Ishikawa (cell line): Measurements from ENCODE around the gene CD86.

Experiments used
- CEBPB ChIP-seq: IDR thresholded peaks from 2 replicates; pipeline ENCODE4 v1.6.1; 2012
- CREB1 ChIP-seq: IDR thresholded peaks from 2 replicates; pipeline ENCODE4 v1.6.1; 2012; ENCODE audit warnings: low read depth
- EGR1 ChIP-seq: IDR thresholded peaks from 2 replicates; pipeline ENCODE4 v1.6.1; 2012
- EP300 ChIP-seq: IDR thresholded peaks from 2 replicates; pipeline ENCODE4 v1.6.1; 2012; ENCODE audit warnings: borderline replicate concordance
- FOXM1 ChIP-seq: IDR thresholded peaks from 2 replicates; pipeline ENCODE4 v1.6.1; 2012; ENCODE audit warnings: low read depth, borderline replicate concordance
- NFIC ChIP-seq: IDR thresholded peaks from 2 replicates; pipeline ENCODE4 v1.6.1; 2012
- RAD21 ChIP-seq: IDR thresholded peaks from 2 replicates; pipeline ENCODE4 v1.6.1; 2012; ENCODE audit warnings: low read depth
- TAF1 ChIP-seq: IDR thresholded peaks from 2 replicates; pipeline ENCODE4 v1.6.1; 2012; ENCODE audit warnings: low read depth, mild to moderate bottlenecking
- TCF12 ChIP-seq: IDR thresholded peaks from 2 replicates; pipeline ENCODE4 v1.6.1; 2012; ENCODE audit warnings: low read depth
- TEAD4 ChIP-seq: IDR thresholded peaks from 2 replicates; pipeline ENCODE4 v1.6.1; 2012
- YY1 ChIP-seq: IDR thresholded peaks from 2 replicates; pipeline ENCODE4 v1.6.1; 2012; ENCODE audit warnings: low read depth
- ZBTB7A ChIP-seq: IDR thresholded peaks from 2 replicates; pipeline ENCODE4 v1.6.1; 2012; ENCODE audit warnings: low read depth
- TF ChIP-seq, protein P1 (sequence below): IDR thresholded peaks from 2 replicates; pipeline ENCODE4 v1.6.1; 2012; ENCODE audit warnings: low read depth, mild to moderate bottlenecking
- TF ChIP-seq, protein P2 (sequence below): IDR thresholded peaks from 2 replicates; pipeline ENCODE4 v1.6.1; 2012
- TF ChIP-seq, protein P3 (sequence below): IDR thresholded peaks from 2 replicates; pipeline ENCODE4 v1.6.1; 2012

CD86 gene, protein sequence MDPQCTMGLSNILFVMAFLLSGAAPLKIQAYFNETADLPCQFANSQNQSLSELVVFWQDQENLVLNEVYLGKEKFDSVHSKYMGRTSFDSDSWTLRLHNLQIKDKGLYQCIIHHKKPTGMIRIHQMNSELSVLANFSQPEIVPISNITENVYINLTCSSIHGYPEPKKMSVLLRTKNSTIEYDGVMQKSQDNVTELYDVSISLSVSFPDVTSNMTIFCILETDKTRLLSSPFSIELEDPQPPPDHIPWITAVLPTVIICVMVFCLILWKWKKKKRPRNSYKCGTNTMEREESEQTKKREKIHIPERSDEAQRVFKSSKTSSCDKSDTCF

DNA sequence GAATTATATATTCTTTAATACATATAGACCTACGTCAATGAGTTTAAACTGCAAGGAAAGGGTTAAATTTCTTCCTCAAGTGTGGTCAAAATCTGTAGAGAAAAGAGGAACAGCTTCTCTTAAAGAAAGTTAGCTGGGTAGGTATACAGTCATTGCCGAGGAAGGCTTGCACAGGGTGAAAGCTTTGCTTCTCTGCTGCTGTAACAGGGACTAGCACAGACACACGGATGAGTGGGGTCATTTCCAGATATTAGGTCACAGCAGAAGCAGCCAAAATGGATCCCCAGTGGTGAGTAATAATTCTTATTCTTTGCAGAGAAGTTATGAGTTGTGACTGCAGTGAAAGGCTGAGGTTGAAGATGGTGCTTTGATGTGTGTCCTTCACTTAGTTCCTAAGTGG, at the start of gene CD86:
TSS of gene CD86 (plus strand) at position 148 of the 400 bp plus-strand sequence. CDS start at position 276, 128 bp downstream.
- TF ChIP-seq, protein P1, sequence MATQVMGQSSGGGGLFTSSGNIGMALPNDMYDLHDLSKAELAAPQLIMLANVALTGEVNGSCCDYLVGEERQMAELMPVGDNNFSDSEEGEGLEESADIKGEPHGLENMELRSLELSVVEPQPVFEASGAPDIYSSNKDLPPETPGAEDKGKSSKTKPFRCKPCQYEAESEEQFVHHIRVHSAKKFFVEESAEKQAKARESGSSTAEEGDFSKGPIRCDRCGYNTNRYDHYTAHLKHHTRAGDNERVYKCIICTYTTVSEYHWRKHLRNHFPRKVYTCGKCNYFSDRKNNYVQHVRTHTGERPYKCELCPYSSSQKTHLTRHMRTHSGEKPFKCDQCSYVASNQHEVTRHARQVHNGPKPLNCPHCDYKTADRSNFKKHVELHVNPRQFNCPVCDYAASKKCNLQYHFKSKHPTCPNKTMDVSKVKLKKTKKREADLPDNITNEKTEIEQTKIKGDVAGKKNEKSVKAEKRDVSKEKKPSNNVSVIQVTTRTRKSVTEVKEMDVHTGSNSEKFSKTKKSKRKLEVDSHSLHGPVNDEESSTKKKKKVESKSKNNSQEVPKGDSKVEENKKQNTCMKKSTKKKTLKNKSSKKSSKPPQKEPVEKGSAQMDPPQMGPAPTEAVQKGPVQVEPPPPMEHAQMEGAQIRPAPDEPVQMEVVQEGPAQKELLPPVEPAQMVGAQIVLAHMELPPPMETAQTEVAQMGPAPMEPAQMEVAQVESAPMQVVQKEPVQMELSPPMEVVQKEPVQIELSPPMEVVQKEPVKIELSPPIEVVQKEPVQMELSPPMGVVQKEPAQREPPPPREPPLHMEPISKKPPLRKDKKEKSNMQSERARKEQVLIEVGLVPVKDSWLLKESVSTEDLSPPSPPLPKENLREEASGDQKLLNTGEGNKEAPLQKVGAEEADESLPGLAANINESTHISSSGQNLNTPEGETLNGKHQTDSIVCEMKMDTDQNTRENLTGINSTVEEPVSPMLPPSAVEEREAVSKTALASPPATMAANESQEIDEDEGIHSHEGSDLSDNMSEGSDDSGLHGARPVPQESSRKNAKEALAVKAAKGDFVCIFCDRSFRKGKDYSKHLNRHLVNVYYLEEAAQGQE = no peak
- no peak for TF ChIP-seq YY1
- no peak for TF ChIP-seq EP300
- no peak for TF ChIP-seq TAF1
- TF ChIP-seq EGR1 = no peak

DNA sequence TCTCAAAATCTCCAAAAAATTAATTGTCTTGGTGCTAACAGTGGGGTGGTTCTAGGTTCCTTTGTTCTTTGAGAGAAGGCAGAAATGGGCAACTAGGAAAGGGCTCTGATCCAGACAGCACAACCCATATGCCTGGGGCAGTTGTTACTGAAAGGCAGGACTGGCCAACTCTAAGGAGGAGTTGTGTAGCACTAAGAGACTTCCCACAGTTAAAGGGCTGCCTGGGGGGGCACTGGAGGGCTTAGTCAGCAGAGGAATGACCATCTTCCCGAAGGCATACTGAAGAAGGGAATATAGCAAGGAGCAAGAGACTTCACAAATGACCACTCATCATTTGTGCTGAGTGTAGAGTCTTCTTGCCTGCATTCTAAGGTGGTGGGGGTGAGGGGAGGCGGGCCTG, 48.9 kb upstream of the CD86 start:
- no peak for TF ChIP-seq TEAD4
- TF ChIP-seq EP300 = no peak
- TF ChIP-seq CEBPB = no peak
- no peak for TF ChIP-seq TCF12
- TF ChIP-seq, protein P2, sequence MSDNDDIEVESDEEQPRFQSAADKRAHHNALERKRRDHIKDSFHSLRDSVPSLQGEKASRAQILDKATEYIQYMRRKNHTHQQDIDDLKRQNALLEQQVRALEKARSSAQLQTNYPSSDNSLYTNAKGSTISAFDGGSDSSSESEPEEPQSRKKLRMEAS = no peak
- TF ChIP-seq, protein P1 = no peak
- no peak for TF ChIP-seq RAD21
- TF ChIP-seq EGR1 = no peak
- no peak for TF ChIP-seq NFIC
- TF ChIP-seq FOXM1 = no peak
- no peak for TF ChIP-seq YY1
- TF ChIP-seq, protein P3, sequence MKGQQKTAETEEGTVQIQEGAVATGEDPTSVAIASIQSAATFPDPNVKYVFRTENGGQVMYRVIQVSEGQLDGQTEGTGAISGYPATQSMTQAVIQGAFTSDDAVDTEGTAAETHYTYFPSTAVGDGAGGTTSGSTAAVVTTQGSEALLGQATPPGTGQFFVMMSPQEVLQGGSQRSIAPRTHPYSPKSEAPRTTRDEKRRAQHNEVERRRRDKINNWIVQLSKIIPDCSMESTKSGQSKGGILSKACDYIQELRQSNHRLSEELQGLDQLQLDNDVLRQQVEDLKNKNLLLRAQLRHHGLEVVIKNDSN = no peak

DNA sequence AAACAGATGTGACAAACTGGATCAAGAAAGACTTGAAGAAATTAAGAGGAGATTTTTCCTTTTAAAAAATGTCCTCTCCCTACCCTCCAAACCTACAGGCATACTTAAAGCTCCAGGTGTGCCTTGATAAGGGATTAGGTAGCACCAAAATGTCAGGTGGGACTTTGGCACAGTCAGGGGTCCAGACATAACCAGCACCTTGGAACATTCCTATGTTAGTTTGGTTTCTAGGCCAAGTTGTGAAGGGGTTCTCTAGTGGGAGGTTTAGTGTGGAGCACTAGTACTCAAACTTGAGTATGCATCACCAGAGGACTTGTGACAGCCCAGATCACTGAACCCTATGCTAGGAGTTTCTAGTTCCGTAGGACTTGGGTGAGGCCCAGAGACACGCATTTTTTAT, 47.0 kb upstream of the CD86 start:
- TF ChIP-seq YY1 (no peak), TAF1 (no peak), FOXM1 (no peak), TEAD4 (no peak), TCF12 (no peak), CREB1 (no peak), RAD21 (no peak), EGR1 (no peak), NFIC (no peak), EP300 (no peak)
- TF ChIP-seq, protein P2 = no peak
- TF ChIP-seq, protein P3 = no peak
- TF ChIP-seq, protein P1 = no peak

DNA sequence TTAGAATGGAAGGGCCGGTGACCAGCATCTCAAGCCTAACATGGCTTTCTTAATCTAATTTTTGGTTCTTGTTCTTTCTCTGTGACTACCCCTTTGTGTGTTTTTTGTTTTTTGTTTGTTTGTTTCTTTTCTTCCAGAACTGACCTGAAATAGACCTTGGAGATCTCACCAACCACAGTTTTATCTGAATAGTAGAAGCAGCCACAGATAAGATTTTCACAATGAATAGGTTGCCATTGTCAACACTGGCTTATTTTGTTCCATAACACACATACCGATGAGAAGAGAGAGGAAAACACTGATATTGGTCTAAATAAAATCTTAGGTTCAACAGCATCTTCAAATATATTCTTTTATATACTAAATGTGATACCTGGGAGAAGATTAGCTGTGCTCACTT, 44.7 kb upstream of the CD86 start:
- TF ChIP-seq, protein P3 = no peak
- TF ChIP-seq EGR1 = no peak
- TF ChIP-seq CEBPB = no peak
- TF ChIP-seq ZBTB7A = no peak
- TF ChIP-seq, protein P2 = no peak
- no peak for TF ChIP-seq TAF1
